HG02943 (cell line): ENCODE data around the gene KCNMA1.
"Not testable (repeated sequence)": the region's sequence is repeated elsewhere in the genome, so short reads cannot be mapped to it uniquely, and the experiment has no call there.

Experiments
- ATAC-seq: cut with Tn5 transposase; IDR thresholded peaks from one replicate; pipeline ENCODE4 v1.9.1; 2021; ENCODE audit warnings: mild to moderate bottlenecking, low read depth, moderate library complexity; ENCODE audit not compliant: unreplicated experiment

The KCNMA1 gene

DNA sequence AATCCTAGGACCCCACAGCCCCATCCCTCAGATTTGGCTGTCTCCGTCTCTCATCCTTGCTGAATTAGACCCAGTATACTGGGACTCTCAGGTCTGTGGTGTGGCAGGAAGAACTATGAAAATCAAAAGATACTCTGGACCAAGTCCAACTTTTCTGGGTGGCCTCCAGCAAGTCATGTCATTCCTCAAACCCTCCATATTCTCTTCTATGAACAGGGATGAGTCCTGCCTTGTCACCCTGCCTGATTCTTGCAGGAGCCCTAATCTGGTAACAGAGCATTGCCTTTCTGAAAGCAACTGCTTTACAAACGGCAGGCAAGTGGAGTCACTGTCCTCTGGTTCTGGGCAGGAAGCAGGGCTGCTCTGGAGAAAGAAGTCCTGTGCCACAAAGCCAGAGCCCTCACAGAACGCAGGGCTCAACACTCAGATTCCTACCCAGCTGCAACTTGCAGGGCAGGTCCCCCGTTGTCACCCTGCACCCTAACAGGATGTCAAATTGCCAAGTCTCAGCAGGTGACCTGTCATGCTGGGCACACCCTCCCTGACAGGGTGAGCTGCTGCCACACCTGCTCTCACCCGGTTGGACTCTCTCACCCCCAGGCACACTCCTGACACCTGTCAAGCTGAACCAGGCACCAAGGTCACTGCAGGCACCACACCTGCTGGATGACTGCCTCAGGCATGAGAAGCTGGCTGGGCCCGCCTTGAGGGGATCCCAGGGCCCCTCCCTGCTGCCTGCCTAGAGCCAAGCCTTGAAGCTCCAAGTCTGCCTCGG, 227.7 kb downstream of the KCNMA1 start:
- no peak for ATAC-seq

DNA sequence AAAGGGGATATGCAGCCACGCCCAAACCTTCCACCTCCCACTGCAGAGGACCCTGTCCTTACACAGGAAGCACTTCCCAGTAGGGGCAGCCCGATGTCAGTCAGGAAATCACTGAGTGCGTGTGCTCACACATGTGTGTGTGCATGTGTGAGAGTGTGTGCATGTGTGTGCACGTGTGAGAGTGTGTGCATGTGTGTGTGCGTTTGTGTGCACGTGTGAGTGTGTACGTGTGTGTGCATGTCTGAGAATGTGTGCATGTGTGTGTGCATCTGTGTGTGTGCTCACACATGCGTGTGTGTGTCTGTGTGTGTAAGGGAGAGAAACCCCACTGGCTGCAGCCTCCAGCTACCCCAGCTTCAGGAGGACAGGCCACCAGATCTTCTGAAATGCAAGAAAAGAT, 229.3 kb downstream of the KCNMA1 start:
- ATAC-seq = no peak

DNA sequence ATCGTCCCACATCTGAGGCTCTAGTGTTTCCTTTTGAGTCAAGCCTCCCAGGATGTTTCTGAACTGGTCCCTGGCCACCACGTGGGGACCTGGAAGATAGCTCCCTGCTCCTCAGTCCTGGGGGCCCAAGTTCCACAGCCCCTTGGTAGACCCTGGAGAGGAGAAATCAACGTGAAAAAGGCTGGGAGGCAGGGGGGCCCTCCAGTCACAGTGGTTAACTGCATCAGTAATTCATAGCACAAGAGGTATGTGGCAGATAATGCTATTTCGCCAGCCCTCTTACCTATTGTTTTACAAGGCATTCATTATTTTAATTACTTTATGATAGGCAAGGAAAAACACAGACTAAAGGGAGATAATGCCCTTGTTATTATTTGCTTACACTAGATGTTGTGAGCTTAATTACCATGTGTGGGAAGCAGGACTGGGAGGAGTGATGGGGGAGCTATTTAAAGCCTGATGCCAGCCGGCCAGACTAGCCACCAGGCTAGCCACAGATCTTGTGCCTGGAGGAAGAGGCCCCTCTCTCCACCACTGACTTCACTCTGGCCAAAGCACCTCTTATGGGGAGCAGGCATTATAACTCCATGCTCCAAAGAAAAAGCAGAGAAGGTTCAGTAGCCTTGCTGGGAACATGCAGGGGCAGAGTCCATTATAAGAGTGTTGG, 230.7 kb downstream of the KCNMA1 start:
- no peak for ATAC-seq

DNA sequence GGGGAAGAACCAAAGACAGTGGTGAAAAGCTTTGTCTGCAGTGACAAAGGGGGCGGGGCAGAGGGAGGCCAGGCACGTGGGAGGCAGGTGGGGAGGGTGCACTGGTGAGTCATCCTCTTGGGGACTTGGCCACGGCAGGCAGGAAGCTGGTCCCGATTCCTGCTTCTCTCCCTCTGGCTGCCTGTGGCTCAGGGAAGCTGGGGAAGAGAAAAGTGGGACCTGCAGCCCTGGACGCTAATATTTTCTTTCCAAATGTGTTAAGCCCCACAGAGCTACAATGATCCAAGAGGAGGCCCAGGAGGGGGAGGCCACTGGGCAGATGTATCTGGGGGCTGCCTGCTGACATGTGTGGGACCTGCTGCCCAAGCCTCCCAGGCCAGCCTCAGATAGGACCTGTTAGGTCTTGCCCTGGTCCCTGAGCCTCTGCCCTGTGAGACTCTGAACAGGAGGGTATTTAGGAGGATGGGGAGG, 231.8 kb downstream of the KCNMA1 start:
- ATAC-seq = no peak

DNA sequence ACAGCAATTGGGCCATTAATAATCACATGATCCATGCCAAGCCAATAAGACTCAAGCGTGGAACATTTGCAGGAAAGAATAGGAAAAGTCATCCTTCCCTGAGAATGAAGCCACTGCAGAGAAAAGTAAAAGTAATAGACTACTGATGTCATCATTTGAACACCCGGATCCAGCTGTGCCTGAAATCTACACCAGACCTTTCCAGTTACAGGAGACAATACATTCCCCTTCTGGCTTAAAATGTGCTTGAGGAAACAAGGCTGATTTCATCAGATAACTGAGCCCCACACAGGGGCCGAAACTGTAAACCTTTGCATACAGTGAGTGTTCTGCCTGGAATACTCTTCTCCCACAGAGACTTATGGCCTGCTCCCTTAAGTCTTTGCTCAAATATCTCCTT, 232.8 kb downstream of the KCNMA1 start:
- ATAC-seq = no peak

DNA sequence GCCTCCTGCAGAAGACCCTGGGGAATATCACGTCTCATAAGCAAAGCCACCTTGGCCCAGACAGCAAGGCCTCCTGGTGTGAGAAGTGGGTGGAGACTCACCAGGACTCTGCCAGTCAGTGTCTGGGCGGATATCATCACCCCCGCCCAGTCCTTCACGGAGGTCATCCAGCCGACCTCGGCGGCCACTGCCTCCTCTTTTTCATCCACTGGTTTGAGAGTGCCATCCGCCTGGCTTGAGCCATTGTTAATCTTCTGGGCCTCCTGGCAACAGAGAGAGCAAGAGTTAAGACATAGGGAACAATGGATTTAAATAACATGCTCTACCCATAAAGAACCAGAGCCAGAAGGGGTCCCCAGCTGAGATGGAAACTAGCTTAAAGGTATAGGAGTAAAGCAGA, 233.8 kb downstream of the KCNMA1 start:
- no peak for ATAC-seq

DNA sequence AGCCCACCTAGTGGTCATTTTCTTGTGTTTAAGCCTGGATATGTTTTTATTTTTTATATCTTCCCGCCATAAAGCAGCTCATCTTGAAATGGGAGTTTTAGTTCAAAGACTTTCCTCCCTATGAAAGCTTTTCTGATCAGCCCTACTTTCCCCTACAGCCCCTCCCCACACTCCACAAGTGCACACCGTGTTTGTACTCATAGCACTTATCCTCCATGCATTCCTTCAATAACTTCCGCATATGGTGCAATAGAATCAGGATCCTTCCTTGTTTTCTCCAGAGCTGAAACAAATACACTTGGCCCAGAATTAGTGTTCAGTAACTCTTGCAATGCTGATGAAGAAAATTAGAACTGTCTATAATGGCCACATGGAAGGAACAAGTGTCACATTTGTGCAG, 235.9 kb downstream of the KCNMA1 start:
- no peak for ATAC-seq

DNA sequence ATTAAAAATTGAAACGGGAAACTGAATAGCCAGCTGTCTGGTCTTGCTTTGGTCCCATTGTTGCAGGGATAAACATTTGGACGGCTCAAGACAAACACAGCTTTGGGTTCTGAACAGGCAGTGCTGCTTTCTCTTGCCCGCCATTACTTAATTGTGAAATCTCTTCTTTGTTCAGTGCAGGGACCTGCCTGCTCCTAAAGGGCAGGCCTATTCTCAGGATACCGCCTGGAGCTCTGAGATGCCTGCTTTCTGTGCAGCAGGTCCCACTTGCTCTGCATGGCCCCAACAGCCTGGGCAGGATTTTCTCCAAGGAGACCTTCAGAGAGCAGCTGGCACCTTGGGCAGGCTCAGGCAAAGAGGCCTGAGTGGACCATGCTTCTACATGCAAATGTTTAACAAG, 237.6 kb downstream of the KCNMA1 start:
- no peak for ATAC-seq

DNA sequence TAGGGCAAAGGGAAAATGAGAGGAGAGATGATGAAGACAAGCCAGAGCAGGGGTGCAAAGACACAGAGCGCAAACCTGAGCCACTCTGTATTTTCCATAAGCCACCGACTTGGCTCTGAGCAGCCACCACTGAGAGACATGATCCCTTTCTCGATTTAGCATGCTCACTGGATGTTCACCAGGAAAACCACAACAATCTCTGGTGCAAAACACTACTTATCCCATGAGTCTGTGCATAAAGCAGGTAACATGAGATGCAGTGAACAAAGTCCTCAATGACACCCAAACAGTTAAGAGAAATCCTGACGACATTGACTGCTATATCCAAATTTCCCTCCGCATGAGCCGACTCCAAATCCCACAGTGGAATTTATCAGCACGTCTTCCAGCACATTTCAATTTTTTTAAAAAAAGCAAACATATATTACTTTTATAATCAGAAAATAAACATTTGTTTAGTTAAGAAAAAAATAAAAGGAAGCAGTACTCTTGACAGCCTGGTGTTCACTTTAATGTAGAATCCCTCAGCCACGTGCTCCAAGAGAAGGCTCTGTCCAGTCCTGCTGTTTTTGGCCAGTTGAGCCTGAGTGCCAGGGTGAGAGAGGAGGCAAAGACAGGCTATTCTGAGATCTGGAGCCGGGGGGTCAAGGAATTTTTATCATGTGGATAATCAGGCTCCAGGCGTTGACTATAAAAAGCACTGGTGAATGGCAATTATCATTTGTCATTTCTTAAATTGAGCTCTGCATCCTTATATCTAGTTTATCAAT, 238.4 kb downstream of the KCNMA1 start:
- no peak for ATAC-seq

DNA sequence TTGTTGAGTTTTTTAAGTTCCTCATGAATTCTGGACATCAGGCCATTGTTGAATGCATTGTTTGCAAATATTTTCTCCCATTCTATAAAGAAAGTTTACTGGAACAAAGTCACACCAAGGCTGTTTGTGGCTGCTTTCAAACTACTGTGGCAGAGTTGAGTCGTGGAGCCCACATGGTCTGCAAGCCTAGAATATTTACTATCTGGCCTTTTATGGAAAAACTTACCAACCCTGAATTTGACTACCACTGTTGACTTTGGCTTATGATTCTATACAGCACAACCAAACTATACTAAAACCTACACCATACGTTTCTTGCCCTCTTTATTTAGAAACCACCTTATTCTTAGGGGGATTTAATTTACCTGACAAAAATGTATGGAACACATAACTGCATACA, 239.1 kb downstream of the KCNMA1 start:
- ATAC-seq = no peak

DNA sequence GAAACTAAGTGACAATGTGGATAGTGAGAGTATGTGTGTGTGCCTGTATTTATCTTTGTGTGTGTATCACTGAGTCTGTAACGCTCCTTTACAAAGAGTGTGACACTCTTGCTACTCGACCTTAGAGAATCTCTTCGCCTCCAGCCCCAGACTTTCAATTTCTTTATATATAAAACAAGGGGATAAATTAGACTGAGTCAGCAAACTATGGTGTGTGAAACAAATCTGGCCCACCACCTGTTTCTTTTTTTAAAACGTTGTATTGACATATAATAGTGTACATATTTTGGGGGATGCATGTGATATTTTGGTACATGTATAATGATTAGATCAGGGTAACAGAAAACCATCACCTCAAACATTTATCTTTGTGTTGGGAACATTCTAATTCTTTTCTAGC, 240.5 kb downstream of the KCNMA1 start:
- no peak for ATAC-seq

DNA sequence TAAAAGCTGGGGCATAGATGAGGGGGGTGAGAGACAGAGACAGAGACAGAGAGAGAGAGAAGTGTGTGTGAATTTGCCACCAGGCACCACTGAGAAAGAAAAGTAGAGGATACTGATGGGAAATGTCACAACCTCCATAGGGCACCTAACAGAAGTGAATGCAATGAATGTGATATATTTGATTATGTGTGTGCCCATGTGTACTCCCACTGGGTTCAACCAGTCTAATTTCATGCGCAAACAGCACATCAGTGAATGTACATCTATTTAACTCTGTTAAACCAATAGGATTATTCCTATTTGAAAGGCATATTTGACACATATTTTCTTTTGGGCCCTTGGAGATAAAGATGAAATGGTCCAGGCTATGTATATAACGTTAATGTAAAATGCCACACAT, 241.3 kb downstream of the KCNMA1 start:
- no peak for ATAC-seq

DNA sequence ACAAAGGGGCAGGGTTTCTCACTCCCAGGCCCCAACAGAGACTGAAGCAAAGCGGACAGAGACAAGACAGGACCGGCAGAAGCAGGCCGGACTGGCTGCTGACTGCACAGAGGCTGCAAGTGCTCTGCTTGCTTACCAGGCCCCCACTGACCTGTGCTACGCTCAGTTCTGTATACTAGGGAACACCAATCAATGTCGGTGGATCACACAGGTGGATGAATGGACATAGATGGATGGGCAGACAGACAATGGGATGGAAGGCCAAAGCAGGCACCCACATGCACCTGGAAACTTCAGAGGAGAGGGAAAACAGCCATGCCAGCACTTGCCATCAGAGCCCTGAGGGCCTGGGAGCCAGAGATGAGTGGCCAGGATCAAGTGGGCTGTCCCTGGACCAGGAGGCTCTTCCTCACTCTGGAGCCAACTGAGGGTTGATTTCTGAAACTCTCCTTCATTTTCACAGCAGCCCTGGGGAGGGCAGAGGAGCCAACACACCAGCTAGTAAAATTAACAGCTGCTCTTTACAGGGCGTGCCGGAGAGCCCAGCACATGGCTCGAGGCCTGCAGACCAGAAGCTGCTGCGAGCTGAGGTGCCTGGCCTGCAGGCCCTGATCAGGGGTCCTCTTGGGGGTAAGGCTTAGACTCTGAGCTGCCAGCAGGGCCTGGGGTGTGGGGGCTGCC, 243.6 kb downstream of the KCNMA1 start:
- ATAC-seq = no peak

DNA sequence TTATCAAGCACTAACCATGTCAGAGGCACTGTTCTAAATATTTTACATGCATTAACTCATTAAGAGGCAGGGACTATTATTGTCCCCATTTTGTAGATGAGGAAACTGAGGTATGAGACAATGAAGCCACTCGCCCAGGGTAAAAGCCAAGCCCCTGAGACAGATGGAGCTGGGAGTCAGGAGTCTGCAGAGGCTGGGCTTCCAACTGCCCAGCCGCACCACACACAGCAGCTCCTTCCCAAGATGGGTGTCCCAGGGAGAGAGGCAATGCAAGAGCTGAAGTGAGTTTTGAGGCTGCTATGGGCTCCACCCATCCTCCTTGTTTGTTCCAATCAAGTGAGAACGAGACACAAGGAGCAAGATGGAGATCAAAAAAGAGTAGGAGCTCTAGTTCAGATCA, 244.2 kb downstream of the KCNMA1 start:
- no peak for ATAC-seq

DNA sequence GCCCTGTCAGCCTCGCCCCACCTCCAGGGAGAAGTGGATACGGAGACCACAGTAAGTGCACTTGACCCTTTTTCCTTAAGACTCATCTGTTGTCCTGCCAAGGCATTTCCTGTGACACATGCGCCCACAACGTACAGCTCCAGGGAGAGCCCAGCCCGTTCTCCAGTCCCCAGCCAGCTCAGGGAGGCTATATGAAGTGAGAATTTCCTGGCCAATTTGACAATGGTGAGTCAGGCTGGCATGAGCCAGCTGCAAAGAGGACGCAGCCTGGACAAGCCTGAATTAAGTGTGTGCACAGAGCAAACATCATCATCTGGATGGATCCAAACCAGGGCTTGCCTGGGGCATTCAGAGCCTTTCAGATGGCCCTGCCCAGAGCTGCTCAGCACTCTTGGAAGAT, 244.8 kb downstream of the KCNMA1 start:
- ATAC-seq = no peak

DNA sequence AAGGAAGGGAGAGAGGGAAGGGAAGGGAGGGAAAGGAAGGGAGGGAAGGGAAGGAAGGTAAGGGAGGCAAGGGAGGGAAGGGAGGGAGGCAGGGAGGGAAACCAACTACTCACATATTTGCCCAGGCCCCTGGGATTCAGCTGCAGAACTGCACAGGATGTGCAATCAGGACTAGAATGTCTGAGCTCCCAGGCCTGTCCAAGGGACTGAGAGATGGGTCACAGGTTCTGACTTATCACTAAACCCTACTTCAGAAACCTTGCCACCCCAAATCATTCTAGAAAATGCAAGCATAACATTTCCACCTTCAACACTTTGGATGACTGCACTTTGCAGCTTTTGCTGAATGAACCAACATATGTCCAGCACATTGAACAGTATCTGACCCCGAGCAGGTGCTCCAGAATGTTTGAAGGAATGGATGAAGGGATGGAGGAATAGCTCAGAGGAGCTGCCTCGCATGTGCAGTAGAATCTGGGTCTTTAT, 245.3 kb downstream of the KCNMA1 start:
- ATAC-seq = no peak

DNA sequence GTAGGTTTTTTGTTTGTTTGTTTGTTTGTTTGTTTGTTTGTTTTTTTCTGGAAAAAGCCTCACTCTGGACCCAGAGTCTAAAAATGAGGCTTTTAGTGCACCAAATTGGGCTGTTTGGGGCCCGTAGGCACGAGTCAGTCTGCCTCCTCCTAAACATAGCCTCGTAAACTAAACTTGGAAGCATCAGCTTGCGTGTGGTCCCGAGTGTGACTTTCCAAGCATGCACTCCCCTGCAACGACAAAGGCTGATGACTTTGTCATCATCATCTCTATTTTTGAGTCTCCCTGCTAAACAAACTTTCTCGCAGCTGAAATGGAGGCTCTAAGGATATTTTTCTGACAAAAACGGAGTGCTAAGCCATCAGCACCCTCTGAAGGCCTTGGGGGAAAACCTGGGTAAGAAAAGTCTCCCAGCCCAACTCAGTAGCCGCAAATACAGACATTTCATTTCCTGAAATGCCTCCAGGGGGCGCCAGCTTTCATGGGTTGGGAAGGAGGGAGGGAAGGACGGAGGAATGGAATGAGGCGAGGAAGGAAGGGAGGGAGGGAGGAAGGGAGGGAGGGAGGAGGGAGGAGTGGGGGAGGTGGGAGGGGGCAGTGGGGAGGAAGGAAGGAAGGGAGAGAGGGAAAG, 245.9 kb downstream of the KCNMA1 start:
- no peak for ATAC-seq

DNA sequence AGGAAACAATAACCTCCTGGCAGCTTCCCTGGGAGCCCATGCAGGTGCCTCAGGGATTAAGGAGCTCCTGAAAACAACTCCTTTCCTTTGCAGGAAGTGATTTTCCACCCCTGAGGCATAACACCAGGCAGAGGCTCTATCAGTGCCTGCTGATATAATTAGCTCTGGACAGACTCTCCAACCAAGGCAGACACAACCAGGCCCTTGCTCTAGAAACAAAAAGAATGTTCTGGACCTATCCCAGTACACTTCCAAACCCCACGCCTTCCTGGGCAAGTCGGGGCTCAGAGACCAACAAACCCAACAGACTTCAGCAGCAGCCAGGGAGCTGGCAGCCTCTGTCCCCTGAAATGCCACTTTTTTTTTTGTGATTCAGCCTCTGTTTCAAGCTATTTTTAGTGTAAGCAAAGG, 247.1 kb downstream of the KCNMA1 start:
- ATAC-seq = no peak

DNA sequence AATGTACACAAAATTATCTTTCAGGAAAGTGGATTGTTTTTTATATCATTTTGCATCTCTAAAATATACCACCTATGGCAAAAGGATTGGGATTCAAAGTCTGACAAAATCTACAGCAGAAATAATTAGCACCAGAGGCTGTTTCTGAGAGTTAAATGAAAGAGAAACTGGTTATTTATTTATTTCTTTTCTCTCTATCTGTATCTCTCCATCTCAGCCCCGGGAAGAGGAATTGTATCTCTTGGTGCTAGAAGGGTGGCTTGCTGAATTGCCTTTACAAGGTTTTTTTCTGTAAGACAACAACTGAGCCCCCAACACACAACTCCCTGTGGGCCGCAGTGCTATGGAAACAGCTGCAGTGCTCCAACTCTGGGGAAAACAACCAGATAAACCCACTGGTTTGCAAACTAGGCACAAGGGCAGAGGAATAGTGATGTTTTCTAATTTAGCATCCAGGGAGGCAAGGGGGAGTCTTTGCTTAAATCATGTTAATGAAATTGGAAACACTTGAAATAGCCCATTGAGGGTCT, 249.0 kb downstream of the KCNMA1 start:
- no peak for ATAC-seq

DNA sequence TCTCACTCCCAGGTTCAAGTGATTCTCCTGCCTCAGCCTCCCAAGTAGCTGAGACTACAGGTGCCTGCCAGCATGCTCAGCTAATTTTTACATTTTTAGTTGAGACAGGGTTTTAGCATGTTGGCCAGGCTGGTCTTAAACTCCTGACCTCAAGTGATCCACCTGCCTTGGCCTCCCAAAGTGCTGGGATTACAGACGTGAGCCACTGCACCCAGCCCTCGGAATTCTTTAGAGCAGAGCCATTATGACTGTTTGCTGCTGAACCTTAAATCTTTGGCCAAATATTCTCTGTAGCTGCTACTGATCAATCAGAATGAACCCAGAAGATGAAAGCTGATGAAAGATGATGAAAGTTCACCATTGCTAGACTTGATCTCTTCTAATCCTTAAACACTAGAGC, 249.9 kb downstream of the KCNMA1 start:
- not testable (repeated sequence) for ATAC-seq
